8988T (cell line): ENCODE data around the gene CCDC33.
A peak's percentile ranks its signal among the peaks of the same experiment; 100 is the strongest.

ENCODE experiments used
- DNase-seq: peaks from one replicate; pipeline ENCODE4 v3.0.0; 2011

Gene CCDC33

GRCh38 chr15:74233373-74233772, 2.8 kb upstream of the CCDC33 start:
- no peak for DNase-seq

- no peak for DNase-seq
Measured at GRCh38 chr15:74233851-74234597, 2.1 kb upstream of the CCDC33 start.

GRCh38 chr15:74234598-74234875, 1.6 kb upstream of the CCDC33 start:
- no peak for DNase-seq

DNA sequence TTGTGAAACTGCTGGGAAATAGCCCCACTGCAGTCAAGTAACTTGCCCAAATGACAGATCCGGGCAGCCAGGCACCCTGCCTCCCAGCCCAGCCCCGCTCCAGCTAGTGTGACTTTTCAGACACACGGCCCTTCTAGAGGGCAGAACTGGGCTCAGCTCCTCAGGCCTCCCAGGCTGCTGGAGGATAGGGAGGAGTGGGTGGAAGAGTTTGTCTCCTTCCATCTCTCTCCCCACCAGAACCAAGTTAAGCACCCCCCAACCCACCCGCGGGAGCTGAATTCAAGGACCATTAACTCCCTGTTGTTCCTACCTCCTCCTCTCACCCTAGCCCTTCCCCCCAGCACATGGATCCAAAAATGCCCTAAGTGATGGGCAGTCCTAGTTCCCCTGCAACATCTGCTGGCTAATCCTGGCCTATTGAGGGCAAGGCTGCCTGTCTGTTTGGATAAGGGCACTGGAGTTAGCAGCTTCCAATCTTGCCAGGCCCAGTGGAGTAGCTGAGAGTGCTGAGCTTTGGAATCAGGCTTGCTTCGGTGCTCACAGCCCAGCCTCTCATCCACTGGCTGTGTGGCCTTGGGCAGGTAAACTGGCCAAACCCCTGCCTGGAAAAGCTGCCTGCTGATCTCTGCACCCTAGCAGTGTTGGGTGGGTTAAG, 3.1 kb downstream of the CCDC33 start:
- DNase-seq: no peak

DNA sequence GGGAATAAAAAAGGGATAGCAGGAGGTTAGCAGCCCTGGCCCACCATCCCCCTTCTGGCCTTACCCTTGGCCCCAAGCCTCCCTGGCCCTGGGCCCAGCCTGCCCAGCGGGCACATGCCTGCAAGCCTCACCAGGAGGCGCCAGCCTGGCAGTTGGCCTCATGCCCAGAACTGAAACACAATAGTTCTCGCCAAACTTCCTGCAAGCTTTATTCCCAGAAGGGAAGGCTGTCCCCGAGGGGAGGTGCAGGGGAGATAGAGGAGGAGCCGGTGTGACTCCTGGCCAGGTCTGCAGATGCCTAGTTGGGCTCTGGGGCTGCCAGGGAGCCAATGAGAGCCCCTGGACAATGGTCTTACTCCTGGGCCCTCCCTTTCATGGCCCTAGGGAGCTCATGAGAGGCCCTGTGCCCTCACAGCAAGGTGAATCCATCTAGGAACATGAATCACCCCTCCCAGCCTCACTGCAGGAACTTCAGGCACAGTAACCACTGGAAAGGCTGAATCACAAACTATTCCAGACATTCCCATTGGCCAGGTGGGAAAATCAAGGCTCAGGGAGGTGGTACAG, 4.0 kb downstream of the CCDC33 start:
- DNase-seq: peak; percentile 64

DNA sequence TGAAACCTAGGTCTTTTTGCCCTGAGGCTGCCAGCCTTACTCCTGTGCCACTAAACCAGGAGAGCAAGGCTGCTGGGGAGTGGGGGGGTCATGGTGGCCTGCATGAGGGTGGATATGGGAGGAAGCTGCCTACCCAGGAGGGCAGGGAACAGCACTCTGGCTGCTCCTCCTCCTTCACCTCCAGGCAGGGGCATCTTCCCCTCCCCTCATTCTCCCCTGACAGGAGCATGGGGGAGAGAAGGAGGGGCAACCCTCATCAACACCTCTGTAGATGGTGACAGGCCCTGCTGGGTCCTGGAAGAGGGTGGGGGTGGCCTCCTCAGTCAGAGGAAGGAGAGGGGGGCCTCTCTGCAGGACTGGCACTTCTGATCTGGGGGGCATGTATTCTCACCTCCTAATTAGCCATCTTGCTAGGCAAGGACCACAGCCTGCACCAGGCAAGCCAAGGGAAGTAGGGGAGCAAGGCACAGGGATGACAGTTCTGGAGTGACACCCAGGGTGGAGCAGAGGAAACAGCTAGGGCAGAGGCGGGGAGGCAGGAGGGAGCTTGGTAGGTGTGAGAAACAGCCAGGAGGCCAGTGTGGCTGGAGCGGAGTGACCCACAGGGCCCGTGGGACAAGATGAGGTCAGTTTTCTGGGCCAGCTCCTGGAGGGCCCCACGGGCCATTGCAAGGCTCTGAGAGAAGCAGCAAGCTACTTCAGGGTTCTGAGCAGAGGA, 4.9 kb downstream of the CCDC33 start:
- no peak for DNase-seq

DNA sequence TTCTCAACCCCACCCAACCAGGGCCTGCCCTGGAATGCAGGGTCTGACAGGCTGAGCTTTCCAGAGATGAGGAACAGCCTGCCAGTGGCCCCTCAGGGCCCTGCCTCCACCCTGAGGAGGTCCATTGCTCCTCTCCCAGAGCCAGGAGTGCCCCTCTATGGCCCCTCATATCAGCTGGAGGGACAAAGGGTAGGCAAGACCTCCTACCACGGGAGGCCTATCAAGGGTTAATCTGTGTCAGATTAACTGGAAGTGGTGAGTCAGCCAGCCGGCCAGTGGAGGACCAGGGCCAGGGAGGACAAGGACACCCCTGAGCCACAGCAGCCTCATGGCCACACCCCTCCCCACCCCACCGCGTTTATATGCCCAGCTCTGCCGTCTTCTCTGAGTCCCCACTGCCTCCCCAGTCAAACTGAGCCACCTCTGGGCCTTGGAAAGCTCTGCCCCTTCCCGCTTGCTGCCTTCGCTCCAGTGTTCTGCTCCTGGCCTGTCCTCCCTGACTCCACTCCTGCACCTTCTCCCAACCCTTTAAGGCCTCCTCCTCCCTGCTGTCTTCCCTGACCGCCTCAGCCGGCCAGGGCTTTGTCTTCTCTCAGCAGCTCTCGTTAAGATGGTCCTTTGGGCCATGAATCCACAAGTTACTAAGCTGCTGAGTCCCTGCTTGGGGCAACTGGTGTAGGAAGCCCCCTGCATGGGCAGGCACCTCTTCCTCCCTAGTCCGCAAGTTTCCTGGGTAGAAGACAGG, 6.5 kb downstream of the CCDC33 start:
- DNase-seq: no peak

DNA sequence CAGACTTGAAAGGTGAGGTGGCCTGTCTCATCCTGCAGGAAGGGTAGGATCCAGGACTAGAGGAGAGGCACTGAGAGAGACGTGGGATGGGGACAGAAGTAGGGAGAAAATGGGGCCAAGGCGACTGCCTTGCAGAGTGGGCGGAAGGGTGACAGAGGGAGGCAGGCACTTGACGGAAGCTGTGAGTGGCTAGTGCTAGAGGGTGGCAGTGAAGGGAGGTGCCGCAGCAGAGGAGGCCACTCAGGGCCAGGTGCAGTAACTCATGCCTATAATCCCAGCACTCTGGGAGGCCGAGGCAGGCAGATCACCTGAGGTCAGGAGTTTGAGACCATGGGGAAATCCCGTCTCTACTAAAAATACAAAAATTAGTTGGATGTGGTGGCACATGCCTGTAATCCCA, 7.3 kb downstream of the CCDC33 start:
- DNase-seq: no peak

DNA sequence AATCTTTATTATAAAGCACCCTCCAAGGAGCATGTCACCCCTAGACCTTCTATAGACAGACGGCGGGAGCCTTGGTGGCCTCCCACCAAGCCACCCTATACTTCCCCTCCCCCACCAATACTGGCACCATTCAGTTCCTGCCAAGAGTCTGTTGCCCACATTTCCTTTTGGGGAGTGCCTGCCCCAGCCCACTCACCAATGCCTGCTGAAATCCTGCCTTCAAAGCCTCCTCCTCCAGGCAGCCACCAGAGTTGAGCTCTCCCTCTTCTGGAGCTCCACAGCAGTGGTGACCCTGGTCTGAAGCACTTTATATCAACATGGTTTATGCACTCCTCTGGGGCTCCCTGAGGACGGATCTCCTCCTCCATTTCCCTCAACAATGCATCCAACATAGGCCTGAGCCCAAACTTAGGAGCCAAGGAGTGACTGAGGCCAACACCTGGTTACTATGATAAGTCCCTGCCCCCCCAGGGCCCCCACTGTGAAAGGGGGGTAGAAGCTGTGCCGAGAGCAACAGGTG, 8.8 kb downstream of the CCDC33 start:
- no peak for DNase-seq

DNA sequence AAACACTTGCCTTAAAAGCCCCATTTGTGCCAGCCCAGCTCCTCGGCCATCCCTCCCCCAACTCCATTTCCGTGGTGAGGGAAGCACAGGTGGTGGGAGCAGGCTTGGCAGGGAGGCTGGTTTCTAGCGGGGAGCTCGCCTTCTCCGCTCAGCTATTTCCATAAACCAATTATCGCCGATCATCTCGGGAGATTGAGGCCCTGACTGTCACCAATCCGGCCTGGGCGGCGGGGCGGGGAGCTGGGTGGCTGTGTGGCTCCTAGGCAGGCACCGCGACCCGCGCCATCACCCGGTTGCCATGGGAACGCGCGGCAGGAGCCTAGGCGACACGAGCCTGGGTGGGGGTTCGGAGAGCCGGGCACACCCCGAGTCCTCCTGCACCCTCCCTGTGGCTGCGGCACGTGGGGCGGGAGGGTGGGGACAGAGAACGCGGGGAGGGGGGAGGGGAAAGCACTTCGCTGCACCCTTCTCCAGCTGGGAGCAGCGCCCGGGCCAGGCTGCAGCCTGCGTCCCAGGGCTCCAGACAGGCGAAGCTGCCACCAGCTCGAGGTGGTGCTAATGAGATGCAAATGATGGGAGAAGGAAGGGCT, 9.3 kb downstream of the CCDC33 start:
- no peak for DNase-seq

- no peak for DNase-seq
Measured at GRCh38 chr15:74250266-74250665, 14.1 kb downstream of the CCDC33 start.

- no peak for DNase-seq
Measured at GRCh38 chr15:74251131-74251811, 15.1 kb downstream of the CCDC33 start.

DNA sequence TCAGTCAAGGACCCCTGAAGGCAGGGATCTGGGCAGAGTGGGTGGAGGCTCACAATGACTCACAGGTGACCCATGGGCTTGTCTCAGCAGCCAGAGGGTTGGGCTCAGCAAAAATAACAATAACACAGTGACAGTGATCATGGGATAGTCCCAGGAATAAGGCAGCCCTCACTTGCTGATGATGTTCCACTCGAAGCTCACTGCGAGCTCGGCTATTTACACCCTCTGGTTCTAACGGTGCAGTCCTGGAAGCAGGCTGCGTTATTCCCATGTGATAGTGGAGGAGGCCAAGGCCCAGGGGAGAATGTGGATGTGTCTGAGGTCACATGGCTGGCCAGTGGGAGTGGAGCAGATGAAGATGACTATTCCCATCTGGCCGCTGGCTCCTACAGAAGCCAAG, 16.2 kb downstream of the CCDC33 start:
- DNase-seq: no peak

GRCh38 chr15:74252721-74253120, 16.6 kb downstream of the CCDC33 start:
- DNase-seq: no peak

DNA sequence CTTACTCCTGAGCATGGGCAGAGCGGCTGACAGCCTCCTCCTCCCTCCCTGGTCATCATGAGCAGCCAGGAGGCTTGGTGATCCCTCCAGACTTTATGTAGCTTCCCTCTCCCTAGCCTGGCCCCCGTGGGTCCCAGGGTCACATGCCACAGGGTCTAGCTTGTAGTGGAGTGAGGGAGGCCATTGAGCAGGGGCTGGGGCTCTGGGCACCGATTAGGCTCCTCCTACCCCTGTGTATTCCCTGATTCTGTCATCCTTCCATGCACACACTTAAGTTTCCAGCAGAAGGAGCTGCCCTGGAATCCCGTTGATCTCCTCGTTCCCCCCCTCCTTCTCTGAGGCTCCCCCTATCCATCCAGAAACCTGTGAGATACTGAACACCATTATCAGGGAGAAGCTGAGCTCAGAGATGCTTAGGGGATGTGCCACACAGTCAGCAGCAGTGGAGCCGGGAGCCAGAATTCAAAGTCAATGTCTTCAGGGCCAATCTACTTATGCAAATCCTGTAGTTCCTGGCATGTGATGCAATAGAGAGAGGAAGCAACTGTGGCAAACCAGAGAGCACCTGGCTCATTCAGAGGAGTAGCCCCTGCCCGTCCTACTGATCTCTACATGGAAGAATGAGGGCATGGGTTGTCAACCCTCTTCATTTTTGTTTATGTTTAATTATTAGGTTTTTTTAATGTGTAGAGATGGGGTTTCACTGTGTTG, 17.2 kb downstream of the CCDC33 start:
- DNase-seq: no peak

DNA sequence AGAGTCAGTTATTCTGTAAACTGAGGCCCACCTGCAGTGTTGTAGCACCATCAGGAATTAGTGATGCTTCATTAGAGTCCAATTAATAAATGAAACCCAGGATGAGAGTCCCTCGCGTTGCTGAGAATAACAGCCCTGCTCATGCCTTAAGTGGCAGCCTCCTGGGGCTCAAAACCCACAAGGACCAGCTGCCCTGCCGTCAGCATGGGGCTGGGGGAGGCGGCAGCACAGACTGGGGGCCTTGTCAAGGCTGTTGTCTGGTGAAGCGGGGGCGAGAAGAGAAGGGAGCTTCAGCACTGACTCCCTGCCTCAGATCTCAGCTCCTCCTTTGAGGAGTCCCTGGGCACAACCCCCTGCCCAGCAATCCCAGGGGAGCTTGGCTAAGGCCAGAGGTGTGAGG, 21.0 kb downstream of the CCDC33 start:
- no peak for DNase-seq

DNA sequence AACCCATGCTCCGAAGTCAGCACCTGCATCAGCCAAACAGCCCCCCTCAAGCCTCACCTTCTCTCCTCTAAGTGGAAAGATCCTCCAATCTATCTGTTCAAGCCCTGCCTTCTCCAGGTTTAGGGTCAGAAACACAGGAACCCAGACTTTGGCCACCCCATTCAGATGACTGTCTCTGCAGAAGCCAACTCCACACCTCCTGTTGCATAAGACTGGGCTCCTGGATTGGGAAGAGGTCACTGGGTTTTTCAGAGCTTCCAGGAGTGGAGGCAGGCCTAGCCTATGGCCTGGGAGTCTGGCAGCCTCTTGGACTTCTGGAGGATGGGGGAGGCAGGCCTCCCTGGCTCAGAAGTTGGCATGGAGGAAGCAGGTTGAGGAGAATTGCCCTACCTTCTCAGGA, 21.5 kb downstream of the CCDC33 start:
- no peak for DNase-seq

GRCh38 chr15:74258456-74259291, 22.5 kb downstream of the CCDC33 start:
- DNase-seq: no peak

- no peak for DNase-seq
Measured at GRCh38 chr15:74259292-74259648, 23.1 kb downstream of the CCDC33 start.

GRCh38 chr15:74259821-74260607, 23.9 kb downstream of the CCDC33 start:
- no peak for DNase-seq
